WTC11 (cell line): Measurements from ENCODE around the gene SYTL2.

Experiments used
- CTCF ChIP-seq: fragments of 200-600 bp; IDR thresholded peaks from 2 replicates; pipeline ENCODE4 v1.8.0; 2022; ENCODE audit warnings: antibody characterized with exemption
- GABPB1 ChIP-seq: sonication (generic); formaldehyde crosslinking; IDR thresholded peaks from 2 replicates; pipeline ENCODE4 v1.8.1; 2023; ENCODE audit warnings: mild to moderate bottlenecking, missing genetic modification reagents
- JUN ChIP-seq: sonication (generic); formaldehyde crosslinking; IDR thresholded peaks from 2 replicates; pipeline ENCODE4 v1.8.0; 2023; ENCODE audit warnings: mild to moderate bottlenecking, missing genetic modification reagents
- USF2 ChIP-seq: sonication (generic); formaldehyde crosslinking; IDR thresholded peaks from 2 replicates; pipeline ENCODE4 v1.8.1; 2023; ENCODE audit warnings: mild to moderate bottlenecking, missing genetic modification reagents, moderate library complexity
- TF ChIP-seq, protein P1 (sequence below): sonication (generic); formaldehyde crosslinking; IDR thresholded peaks from 2 replicates; pipeline ENCODE4 v1.8.1; 2023; ENCODE audit warnings: mild to moderate bottlenecking, missing genetic modification reagents, borderline replicate concordance

DNA sequence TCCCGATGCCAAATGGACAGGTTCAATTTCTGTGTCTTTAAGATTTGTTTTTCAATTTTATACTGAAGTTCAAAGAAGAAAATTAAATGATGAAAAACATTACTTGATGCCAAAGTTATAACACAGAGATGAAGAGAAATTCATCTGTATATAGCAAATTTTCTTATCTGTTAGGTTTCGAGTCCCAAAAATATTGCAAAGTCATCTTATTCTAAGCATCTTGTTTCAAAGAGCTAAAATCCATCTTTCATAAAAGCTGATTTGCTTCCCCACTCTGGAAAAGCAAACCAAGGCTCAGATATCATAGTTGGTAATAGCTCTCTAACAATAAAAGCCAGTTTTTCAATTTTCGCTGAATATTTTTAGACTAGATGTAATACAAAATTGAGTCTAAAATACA is 106.0 kb downstream of the SYTL2 start:
- TF ChIP-seq GABPB1 (CRISPR knock-in tag), result no peak
- TF ChIP-seq CTCF, result no peak
- no peak for TF ChIP-seq USF2
- TF ChIP-seq, protein P1, sequence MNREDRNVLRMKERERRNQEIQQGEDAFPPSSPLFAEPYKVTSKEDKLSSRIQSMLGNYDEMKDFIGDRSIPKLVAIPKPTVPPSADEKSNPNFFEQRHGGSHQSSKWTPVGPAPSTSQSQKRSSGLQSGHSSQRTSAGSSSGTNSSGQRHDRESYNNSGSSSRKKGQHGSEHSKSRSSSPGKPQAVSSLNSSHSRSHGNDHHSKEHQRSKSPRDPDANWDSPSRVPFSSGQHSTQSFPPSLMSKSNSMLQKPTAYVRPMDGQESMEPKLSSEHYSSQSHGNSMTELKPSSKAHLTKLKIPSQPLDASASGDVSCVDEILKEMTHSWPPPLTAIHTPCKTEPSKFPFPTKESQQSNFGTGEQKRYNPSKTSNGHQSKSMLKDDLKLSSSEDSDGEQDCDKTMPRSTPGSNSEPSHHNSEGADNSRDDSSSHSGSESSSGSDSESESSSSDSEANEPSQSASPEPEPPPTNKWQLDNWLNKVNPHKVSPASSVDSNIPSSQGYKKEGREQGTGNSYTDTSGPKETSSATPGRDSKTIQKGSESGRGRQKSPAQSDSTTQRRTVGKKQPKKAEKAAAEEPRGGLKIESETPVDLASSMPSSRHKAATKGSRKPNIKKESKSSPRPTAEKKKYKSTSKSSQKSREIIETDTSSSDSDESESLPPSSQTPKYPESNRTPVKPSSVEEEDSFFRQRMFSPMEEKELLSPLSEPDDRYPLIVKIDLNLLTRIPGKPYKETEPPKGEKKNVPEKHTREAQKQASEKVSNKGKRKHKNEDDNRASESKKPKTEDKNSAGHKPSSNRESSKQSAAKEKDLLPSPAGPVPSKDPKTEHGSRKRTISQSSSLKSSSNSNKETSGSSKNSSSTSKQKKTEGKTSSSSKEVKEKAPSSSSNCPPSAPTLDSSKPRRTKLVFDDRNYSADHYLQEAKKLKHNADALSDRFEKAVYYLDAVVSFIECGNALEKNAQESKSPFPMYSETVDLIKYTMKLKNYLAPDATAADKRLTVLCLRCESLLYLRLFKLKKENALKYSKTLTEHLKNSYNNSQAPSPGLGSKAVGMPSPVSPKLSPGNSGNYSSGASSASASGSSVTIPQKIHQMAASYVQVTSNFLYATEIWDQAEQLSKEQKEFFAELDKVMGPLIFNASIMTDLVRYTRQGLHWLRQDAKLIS, result no peak
- TF ChIP-seq JUN, result no peak
